SK-N-DZ (cell line): ENCODE data around the gene STYX.

Experiments used
- DNase-seq: peaks from one replicate; pipeline ENCODE4 v3.0.0-alpha.2; 2015; ENCODE audit warnings: low spot score
- small RNA-seq, 2 experiments: library from RNA; depleted of rRNA; stranded (forward); fragments of <200 nt; gene quantifications; one replicate each; pipeline ENCODE3, GENCODE V24; 2014

Gene STYX

DNA sequence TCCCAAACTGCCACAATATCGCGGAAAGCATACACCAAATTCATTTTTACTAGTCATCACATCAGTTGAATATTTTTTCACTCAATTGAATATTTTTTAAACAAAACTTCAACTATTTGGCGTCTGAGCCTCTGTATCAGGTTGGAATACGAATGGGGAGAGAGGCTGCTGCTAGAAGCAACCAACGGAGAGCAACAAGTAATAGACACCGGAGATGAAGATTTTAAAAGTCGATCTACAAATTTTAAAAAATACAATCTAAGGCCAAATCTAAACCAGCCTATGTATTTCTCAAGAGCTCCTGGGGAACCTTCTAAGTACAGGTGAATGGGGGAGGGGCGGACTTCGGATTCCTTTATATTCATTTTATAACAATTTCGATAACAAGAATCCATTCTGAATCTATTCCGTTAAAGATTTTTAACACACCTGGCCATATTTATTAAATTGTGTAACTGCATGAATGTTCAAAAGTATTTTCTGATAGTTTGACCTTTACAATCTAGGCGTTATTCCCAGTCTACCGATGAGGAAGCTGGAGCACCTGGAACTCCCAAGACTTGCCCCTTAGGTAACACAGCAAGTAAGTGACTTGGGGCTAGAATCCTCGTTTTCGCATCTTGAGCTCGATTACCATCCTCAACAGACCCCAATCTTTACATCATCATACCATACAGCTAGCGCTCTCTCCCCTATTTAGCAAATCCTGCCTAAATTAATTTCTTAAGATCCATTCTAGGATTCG is 60.2 kb downstream of the STYX start:
- DNase-seq = no peak

DNA sequence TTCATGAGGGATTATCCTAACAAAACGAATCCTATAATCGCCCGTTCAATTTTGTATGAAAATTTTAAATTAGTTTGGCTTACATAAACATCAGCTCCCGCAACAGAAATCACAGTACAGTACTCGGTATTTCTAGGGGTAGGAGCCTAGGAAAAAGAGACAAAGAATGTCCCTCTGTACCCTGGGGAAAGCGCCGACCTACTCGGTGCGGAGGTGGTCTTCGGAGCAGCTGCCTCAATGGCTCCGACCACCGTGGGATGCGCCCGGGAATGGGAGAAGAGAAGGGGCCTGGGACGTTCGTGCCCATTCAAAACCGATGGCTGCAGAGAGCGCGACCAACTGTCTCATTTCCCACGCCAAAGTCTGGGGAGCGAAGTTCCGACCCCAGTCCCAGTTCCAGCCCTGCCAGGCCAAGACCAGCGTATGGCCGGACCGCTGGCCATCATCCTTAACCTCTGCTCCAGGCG is 60.8 kb downstream of the STYX start:
- no peak for DNase-seq

DNA sequence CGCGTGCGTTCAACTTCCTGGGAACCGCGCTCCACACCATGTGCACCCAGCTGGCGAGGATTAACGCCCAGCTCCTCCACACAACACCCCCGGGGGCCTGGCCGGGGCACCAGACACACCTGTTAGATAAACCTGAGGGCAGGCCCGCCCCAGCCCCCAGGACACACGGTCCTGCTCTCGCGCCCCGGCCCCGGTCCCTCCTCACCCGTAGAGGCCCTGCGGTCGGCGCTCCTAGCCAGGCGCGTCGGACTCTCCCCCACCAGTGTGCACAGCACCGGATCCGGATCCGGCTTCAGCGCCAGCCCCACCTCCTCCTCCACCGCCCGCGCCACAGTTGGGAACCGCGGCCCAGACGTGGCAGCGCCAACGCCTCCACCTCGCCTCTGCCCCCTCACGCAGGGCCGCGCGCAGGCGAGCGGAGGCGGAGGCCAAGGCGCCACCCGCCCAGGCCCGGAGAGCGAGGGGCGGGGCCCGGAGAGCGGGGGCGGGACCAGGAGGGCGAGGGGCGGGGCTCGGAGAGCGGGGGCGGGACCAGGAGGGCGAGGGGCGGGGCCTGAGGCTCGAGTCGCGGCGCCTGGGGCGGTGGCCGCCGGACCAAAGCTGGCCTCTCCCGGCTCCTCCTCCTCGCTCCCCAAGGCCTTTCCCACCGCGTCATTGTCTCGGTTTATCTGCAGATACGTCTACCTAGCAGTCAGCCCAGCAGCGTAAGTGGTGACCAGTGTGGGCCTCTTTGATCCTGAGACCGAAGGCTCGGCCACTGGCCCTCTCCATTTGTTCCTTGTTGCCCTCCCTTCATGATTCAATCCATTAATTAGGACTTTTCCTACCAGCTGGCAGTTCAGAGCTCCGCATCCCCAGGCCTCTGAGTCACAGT is 61.5 kb downstream of the STYX start, which contains the start of gene GNPNAT1:
Gene GNPNAT1, minus strand, starts transcription at position 385 of the 874 bp plus-strand sequence. CDS start 6,957 bp downstream, outside the sequence.
- peak; percentile 85 for DNase-seq

DNA sequence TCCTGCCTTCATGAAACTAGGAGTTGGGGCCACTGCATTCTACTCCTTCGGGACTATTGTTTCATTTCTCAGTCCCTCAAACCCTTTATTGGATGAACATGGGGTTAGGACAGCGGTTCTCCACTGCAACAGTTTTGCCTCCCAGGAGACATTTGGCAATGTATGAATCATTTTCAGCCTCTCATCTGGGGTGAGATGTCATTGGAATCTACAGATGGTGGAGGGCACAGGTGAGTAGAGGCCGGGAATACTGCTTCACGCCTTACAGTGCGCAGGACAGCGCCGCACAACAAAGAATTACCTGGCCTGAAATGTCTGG is 62.1 kb downstream of the STYX start:
- DNase-seq = no peak

DNA sequence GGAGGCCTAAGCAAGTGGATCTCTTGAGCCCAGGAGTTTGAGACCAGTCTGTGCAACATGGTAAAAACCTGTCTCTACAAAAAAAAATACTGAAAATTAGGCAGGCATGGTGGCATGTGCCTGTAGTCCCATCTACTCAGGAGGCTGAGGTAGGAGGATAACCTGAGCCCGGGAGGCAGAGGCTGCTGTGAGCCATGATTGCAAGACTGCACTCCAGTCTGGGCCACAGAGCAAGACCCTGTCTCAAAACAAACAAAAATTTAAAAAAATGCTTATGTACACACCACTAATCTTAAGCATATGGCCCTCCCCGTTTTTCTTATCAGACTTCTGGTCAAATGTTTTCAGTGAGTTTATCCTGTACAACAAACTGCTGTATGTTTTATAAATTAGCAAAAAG is 63.1 kb downstream of the STYX start:
- DNase-seq = no peak

DNA sequence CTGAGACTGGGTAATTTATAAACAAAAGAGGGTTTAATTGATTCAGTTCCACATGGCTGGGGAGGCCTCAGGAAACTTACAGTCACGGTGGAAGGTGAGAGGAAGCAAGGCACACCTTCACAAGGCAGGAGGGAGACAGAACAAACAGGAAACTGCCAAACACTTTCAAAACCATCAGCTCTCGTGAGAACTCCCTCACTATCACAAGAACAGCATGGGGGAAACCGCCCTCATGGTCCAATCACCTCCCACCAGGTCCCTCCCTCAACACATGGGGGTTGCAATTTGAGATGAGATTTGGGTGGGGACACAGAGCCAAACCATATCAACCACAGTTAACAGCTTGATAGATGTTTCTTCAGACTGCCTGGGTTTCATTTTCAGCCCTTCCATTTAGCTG is 67.7 kb downstream of the STYX start:
- no peak for DNase-seq

DNA sequence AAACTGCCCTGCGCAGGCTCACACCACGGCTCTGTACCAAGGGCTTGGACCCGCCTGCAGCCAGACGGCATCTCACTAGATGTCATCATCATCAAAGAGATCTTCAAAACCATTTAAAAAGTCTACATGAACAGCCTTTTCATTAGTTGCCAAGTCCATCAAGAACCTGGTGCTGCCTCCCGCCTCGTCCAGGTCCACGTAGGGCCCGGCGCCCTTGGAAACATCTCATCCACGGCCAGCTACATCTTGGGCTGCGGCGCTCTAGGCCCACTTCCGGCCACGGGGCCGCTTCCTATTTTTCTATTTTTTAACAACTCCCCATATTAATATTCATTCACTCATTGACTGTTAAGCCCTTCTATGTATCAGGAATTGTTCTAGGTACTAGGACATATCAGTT is 68.9 kb downstream of the STYX start:
- DNase-seq = no peak

DNA sequence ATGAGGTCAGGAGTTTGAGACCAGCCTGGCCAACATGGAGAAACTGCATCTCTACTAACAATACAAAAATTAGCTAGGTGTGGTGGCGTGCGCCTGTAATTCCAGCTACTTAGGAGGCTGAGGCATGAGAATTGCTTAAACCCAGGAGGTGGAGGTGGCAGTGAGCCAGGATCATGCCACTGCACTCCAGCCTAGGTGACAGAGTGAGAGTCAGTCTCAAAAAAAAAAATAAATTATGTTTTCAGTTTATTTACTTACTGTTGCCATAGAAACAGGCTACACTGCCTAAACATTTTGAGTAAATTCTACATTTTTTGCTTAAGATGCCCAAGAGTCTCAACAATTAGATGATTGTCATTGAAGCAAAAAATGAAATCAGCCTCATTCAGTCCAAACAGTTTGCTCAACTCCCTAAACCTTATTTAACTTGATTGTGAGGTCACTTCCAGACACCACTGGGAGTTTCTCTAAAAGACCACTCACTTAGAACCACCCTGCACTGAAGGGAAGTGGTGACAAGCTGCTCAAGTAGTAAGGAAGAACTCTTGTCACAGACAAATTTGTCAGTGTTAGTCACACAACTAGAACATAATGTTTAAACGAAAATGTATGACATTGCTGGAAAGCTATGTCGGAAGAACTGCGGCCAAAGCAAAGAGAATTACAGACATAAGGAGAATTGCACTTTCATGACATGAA is 71.2 kb downstream of the STYX start:
- no peak for DNase-seq

DNA sequence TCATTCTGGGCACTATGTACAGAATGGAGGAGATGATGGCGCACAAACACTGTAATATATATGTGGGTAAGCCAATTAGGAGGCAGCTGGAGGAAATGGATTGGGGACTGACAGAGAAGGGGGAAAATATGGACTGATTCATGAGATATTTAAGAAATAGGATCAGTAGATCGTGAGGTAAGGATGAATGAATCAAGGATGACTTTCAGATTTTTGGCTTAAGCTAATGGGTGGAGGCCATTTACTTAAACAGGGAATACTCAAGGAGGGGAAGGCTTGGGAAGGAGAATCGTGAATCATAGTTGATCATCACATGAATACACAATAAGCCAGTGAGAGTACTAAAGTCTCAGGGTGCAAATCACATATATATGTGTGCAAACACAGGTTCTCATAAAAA is 72.6 kb downstream of the STYX start:
- DNase-seq = no peak

DNA sequence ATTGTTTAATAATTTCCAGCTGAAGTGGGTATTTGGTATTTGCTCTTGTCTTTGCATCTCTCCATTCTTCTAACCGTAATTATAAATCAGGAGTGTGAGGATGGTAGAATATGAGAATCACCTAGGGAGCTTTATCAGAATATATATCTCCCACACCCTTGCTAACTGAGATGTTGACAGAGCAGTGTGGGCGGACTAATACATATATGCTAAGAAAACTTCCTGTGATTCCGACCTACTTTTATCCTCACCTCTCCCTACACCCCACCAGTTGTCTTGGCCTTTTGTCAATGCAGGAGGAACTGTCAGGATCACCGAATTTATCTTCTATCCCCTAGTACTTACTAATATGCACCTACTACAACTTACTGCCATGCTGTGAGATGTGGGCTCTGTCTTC is 76.1 kb downstream of the STYX start:
- no peak for DNase-seq

DNA sequence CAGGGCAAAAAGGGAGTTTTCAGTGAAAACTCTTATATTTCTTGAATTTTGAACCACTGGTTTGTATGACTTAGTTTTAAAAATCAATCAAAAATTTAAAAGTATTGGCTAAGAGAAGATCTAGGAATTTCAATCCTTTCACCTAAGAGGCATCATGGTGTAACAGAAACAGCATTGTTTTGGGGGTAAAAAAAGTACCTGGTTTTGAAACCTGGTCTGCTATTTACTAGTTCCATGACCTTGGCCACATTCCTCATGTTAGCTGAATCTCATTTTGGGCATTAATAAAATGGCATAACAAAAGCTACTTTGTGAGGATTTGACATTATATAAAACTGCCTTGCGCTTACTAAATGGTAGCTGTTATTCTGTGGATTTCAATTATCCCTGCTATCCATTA is 78.1 kb downstream of the STYX start:
- no peak for DNase-seq

DNA sequence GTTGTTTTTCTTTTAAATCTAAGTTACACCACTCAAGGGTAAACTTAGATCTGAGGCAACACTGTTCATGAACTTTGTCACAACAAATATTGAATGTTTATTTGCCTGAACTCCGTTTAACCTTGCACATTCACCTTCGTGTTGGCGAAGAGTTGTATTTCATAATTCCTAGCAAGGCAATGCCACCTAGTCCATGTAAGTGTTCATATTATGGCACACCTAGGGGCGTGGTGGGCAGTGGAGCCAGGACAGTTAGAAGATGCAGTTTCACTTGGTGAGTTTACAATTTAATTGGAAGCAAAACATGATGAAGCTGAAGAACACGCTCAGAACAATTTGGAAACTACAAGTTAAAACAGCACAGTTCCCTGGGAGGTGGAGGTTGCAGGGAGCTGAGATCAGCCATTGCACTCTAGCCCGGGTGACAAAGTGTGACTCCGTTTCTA is 91.9 kb downstream of the STYX start:
- DNase-seq = no peak

DNA sequence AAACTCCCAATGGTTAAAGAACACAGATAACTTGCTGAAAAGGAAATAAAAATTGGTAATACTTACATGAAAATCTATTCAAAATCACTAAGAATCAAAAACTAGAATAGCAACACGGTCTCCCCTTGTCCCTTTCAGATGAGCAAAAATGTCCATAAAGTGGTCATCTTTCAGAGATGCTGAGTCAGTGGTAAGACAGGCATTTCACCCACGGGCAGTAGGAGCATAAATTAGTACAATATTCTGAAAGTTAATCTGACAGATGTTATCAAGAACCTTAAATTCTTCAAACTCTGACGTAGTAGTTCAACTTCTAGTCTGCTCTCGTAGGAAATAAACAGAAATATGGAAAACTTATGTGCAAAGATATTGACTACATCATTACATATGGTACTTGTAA is 94.5 kb downstream of the STYX start:
- DNase-seq = no peak

Small RNAs within 50 kb of the gene (small RNA-seq; reads per million reads assigned to genes)
- gene AL139317.2 = 0 to 0.09 reads per million in 2 experiments
